SK-N-SH (cell line): ENCODE data around the gene TMED3. TPM values are rescaled to one million over a fixed set of nuclear protein-coding genes. Genes with fewer than 3 reads are reported as not detected.
A peak's percentile ranks its signal among the peaks of the same experiment; 100 is the strongest.

Experiments used
- CTCF ChIA-PET: fragments of 300-600, 350-600 bp; formaldehyde crosslinking; extraction: SDS; loops from one replicate; lab custom pipeline; 2021; lab: Yijun Ruan, JAX
- POLR2A ChIA-PET: fragments of 350-600 bp; sonication (Branson Sonifier 250); formaldehyde crosslinking; extraction: SDS; loops from one replicate; lab custom pipeline; 2020; ENCODE audit warnings: antibody characterized with exemption, inconsistent platforms; lab: Yijun Ruan, JAX
- DNase-seq: peaks from one replicate; pipeline ENCODE4 v3.0.0; 2012
- H2AFZ ChIP-seq: fragments of 200-600 bp; sonication (generic); 2 replicates; pipeline ENCODE4 v1.8.1; 2016; ENCODE audit warnings: antibody characterized with exemption, mild to moderate bottlenecking, low read depth
- H3F3A ChIP-seq: fragments of 200-600 bp; sonication (generic); replicated peaks from 2 replicates; pipeline ENCODE3; 2016; ENCODE audit warnings: antibody characterized with exemption, mild to moderate bottlenecking; ENCODE audit not compliant: insufficient read depth
- H3K27ac ChIP-seq, 2 experiments: fragments of 200-500 bp in 1 of 2; fragments of 200-600 bp in 1 of 2; sonication (Bioruptor generic) in 1 of 2; sonication (generic), shearing (Covaris generic) in 1 of 2; 2 replicates each; pipeline versions ENCODE4 v1.5.1 to v1.6.1; 2014 to 2016; ENCODE audit warnings: low read depth in 2 of 2, inconsistent platforms in 1 of 2, low read length in 1 of 2, mild to moderate bottlenecking in 1 of 2, mixed read lengths in 1 of 2
- H3K27me3 ChIP-seq: fragments of 200-600 bp; sonication (generic), shearing (Covaris generic); 2 replicates; pipeline ENCODE4 v1.6.1; 2016; ENCODE audit warnings: mixed run types; ENCODE audit not compliant: insufficient read depth
- H3K36me3 ChIP-seq, 2 experiments: fragments of 200-500 bp in 1 of 2; fragments of 200-600 bp in 1 of 2; sonication (Bioruptor generic) in 1 of 2; sonication (generic) in 1 of 2; replicated peaks in 1 of 2; 2 replicates each; pipeline versions ENCODE3 to v1.5.1; 2014 to 2016; ENCODE audit warnings: low read length in 1 of 2, mild to moderate bottlenecking in 1 of 2; ENCODE audit not compliant: insufficient read depth in 2 of 2, control insufficient read depth in 1 of 2
- H3K4me1 ChIP-seq, 2 experiments: fragments of 200-500 bp in 1 of 2; fragments of 200-600 bp in 1 of 2; sonication (Bioruptor generic) in 1 of 2; sonication (generic), shearing (Covaris generic) in 1 of 2; 2 replicates each; pipeline versions ENCODE4 v1.5.1 to v1.6.1; 2014 to 2016; ENCODE audit warnings: low read depth in 1 of 2, low read length in 1 of 2, mixed run types in 1 of 2; ENCODE audit not compliant: insufficient read depth in 2 of 2, control insufficient read depth in 1 of 2
- H3K4me2 ChIP-seq: fragments of 200-600 bp; sonication (generic), shearing (Covaris generic); 2 replicates; pipeline ENCODE4 v1.6.1; 2017; ENCODE audit warnings: mixed run types
- H3K4me3 ChIP-seq, 2 experiments: fragments of 200-500 bp in 1 of 2; fragments of 200-600 bp in 1 of 2; sonication (Bioruptor generic) in 1 of 2; sonication (generic), shearing (Covaris generic) in 1 of 2; 2 replicates each; pipeline versions ENCODE4 v1.5.1 to v1.8.1; 2014 to 2016; ENCODE audit warnings: low read depth in 2 of 2, inconsistent platforms in 1 of 2, low read length in 1 of 2, mild to moderate bottlenecking in 1 of 2, mixed read lengths in 1 of 2, moderate library complexity in 1 of 2
- H3K79me2 ChIP-seq: fragments of 200-600 bp; sonication (generic); 2 replicates; pipeline ENCODE4 v1.8.1; 2017; ENCODE audit warnings: mild to moderate bottlenecking; ENCODE audit not compliant: insufficient read depth
- H3K9ac ChIP-seq: fragments of 200-600 bp; sonication (generic); 2 replicates; pipeline ENCODE4 v1.6.1; 2017; ENCODE audit warnings: mixed run types
- H3K9me2 ChIP-seq: fragments of 200-600 bp; sonication (generic); 2 replicates; pipeline ENCODE4 v1.6.1; 2017; ENCODE audit warnings: mixed run types
- H3K9me3 ChIP-seq: fragments of 200-600 bp; sonication (generic); 2 replicates; pipeline ENCODE4 v1.6.1; 2017; ENCODE audit warnings: mixed run types, mild to moderate bottlenecking, moderate library complexity
- H4K20me1 ChIP-seq: fragments of 200-600 bp; sonication (generic); 2 replicates; pipeline ENCODE4 v1.6.1; 2017; ENCODE audit warnings: mild to moderate bottlenecking, mixed run types; ENCODE audit not compliant: insufficient read depth
- CHD2 ChIP-seq: fragments of 150-350 bp; IDR thresholded peaks from 2 replicates; pipeline ENCODE4 v1.6.1; 2018; ENCODE audit warnings: low read length; ENCODE audit not compliant: partially characterized antibody
- ELF1 ChIP-seq: IDR thresholded peaks from 2 replicates; pipeline ENCODE4 v1.4.0; 2012
- EP300 ChIP-seq, 2 experiments: IDR thresholded peaks; 2 replicates each; pipeline versions ENCODE4 v1.4.0 to v1.6.1; 2012; ENCODE audit warnings: borderline replicate concordance in 1 of 2, low read depth in 1 of 2, low read length in 1 of 2
- EZH2phosphoT487 ChIP-seq: fragments of 200-600 bp; sonication (generic); IDR thresholded peaks from 2 replicates; pipeline ENCODE4 v1.6.1; 2017; ENCODE audit warnings: low read depth, mixed run types, mild to moderate bottlenecking, antibody characterized with exemption, moderate library complexity, borderline replicate concordance
- FOSL2 ChIP-seq: IDR thresholded peaks from 2 replicates; pipeline ENCODE4 v1.4.0; 2012; ENCODE audit warnings: low read depth, mild to moderate bottlenecking, moderate library complexity, borderline replicate concordance
- FOXM1 ChIP-seq: IDR thresholded peaks from 2 replicates; pipeline ENCODE4 v1.4.0; 2012; ENCODE audit warnings: low read depth, mild to moderate bottlenecking
- GABPA ChIP-seq: IDR thresholded peaks from 2 replicates; pipeline ENCODE4 v1.4.0; 2012; ENCODE audit warnings: low read depth, mild to moderate bottlenecking
- GATA2 ChIP-seq: sonication (generic); formaldehyde crosslinking; IDR thresholded peaks from 2 replicates; pipeline ENCODE4 v1.5.0; 2020; ENCODE audit warnings: mild to moderate bottlenecking, missing genetic modification reagents
- JUND ChIP-seq: IDR thresholded peaks from 2 replicates; pipeline ENCODE4 v1.4.0; 2012
- MEF2A ChIP-seq: IDR thresholded peaks from 2 replicates; pipeline ENCODE4 v1.4.0; 2012; ENCODE audit warnings: low read depth, borderline replicate concordance
- MXI1 ChIP-seq: IDR thresholded peaks from 2 replicates; pipeline ENCODE4 v1.6.1; 2012; ENCODE audit warnings: mild to moderate bottlenecking, low read depth, low read length, improper control_type of control experiment
- NRF1 ChIP-seq: IDR thresholded peaks from 2 replicates; pipeline ENCODE4 v1.6.1; 2012; ENCODE audit warnings: low read depth, mild to moderate bottlenecking, low read length
- RXRA ChIP-seq: IDR thresholded peaks from 2 replicates; pipeline ENCODE4 v1.4.0; 2012; ENCODE audit warnings: low read depth, mild to moderate bottlenecking, borderline replicate concordance
- SIN3A ChIP-seq: IDR thresholded peaks from 2 replicates; pipeline ENCODE4 v1.6.1; 2012; ENCODE audit warnings: low read depth, mild to moderate bottlenecking, low read length, moderate library complexity, borderline replicate concordance
- SMC3 ChIP-seq: IDR thresholded peaks from 2 replicates; pipeline ENCODE4 v1.6.1; 2012; ENCODE audit warnings: low read depth, low read length, improper control_type of control experiment
- TCF12 ChIP-seq: IDR thresholded peaks from 2 replicates; pipeline ENCODE4 v1.4.0; 2012
- TEAD4 ChIP-seq: IDR thresholded peaks from 2 replicates; pipeline ENCODE4 v1.4.0; 2012; ENCODE audit warnings: mild to moderate bottlenecking, borderline replicate concordance; ENCODE audit not compliant: insufficient read depth
- YY1 ChIP-seq: IDR thresholded peaks from 2 replicates; pipeline ENCODE4 v1.4.0; 2012; ENCODE audit warnings: low read depth, mild to moderate bottlenecking
- WGBS: methylation state at CpG from one replicate; pipeline ENCODE4 v1.1.6; 2017; ENCODE audit warnings: low lambda C conversion rate; 5-methylcytosine and 5-hydroxymethylcytosine counted together
- polyA plus RNA-seq, 3 experiments: library from polyadenylated mRNA; depleted of rRNA; stranded (reverse); fragments of >200 nt; gene quantifications; 2 replicates each; pipeline ENCODE4 v1.2.3, GENCODE V29; 2012
- TF ChIP-seq, protein P1 (sequence below): fragments of 150-350 bp; IDR thresholded peaks from 2 replicates; pipeline ENCODE4 v1.6.1; 2017; ENCODE audit warnings: antibody characterized with exemption, low read length, low read depth, borderline replicate concordance
- TF ChIP-seq, protein P2 (sequence below): IDR thresholded peaks from 2 replicates; pipeline ENCODE4 v1.4.0; 2012; ENCODE audit warnings: low read depth, borderline replicate concordance
- TF ChIP-seq, protein P3 (sequence below): IDR thresholded peaks from 2 replicates; pipeline ENCODE4 v1.4.0; 2012; ENCODE audit warnings: low read depth, borderline replicate concordance
- TF ChIP-seq, protein P4 (sequence below): IDR thresholded peaks from 2 replicates; pipeline ENCODE4 v1.4.0; 2012; ENCODE audit warnings: low read depth

TMED3 gene
- polyA plus RNA-seq, 1 of the 3 experiments (the other 2 are of a cell fraction): 128 TPM

DNA sequence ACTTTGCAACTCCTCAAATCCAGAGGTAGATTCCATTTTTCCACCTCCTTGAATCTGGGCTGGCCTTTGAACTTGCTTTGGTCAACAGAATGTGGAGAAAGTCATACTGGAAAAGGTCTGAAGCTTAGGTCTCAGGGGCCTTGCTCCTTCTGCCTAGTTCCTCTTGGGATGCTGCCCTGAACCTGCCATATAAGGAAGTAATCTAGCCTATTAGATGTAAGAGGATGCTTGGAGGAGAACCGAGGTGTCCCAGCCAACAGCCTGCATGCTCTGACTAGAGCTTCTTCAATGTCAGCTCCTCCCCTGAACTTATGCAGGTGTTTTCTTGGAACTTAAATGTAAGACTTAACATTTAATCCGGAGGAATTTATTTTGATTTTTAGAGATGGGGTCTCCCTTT lies 2.0 kb upstream of the TMED3 start:
- TF ChIP-seq GABPA: no peak
- TF ChIP-seq, protein P1, sequence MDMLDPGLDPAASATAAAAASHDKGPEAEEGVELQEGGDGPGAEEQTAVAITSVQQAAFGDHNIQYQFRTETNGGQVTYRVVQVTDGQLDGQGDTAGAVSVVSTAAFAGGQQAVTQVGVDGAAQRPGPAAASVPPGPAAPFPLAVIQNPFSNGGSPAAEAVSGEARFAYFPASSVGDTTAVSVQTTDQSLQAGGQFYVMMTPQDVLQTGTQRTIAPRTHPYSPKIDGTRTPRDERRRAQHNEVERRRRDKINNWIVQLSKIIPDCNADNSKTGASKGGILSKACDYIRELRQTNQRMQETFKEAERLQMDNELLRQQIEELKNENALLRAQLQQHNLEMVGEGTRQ: no peak
- no peak for TF ChIP-seq CHD2
- no peak for TF ChIP-seq SIN3A
- no peak for TF ChIP-seq EZH2phosphoT487
- TF ChIP-seq MEF2A: no peak
- TF ChIP-seq TCF12: no peak
- no peak for TF ChIP-seq NRF1
- no peak for TF ChIP-seq RXRA
- TF ChIP-seq GATA2: no peak
- no peak for TF ChIP-seq MXI1
- no peak for TF ChIP-seq YY1
- no peak for TF ChIP-seq TEAD4
- no peak for TF ChIP-seq EP300 (IDR thresholded peaks at IDR 0.05; ENCODE audit: borderline replicate concordance in 1 of 2, low read depth in 1 of 2, low read length in 1 of 2)
- no peak for TF ChIP-seq ELF1
- no peak for TF ChIP-seq FOSL2
- TF ChIP-seq, protein P2, sequence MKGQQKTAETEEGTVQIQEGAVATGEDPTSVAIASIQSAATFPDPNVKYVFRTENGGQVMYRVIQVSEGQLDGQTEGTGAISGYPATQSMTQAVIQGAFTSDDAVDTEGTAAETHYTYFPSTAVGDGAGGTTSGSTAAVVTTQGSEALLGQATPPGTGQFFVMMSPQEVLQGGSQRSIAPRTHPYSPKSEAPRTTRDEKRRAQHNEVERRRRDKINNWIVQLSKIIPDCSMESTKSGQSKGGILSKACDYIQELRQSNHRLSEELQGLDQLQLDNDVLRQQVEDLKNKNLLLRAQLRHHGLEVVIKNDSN: no peak
- CTCF ChIA-PET: interaction anchor here (1.2 to 1.5 kb wide), 3 partner anchors 12 to 72 kb away, joined by 3 to 5 read pairs (median 4); no protein-coding TSS in a partner anchor
- no peaks in the 10 kb centered on the region for H3F3A ChIP-seq
- POLR2A ChIA-PET: no interaction called here
- no peaks in the 10 kb centered on the region for H3K9me3 ChIP-seq
- WGBS: 43% methylated on average over 2 of the region's 2 CpGs
- H4K20me1 ChIP-seq: no peaks in the 10 kb centered on the region
- H3K36me3 ChIP-seq: peaks cover 3 to 5% of the 10 kb centered on the region in 2 experiments
- no peak overlapping the region for H3K4me3 ChIP-seq
- no peak overlapping the region for H3K4me2 ChIP-seq
- H3K79me2 ChIP-seq: peaks cover 28% of the 10 kb centered on the region
- H2AFZ ChIP-seq: no peak overlapping the region
- peaks cover 0 to 16% of the 10 kb centered on the region in 2 experiments; a peak in 2 of 4 replicates for H3K4me1 ChIP-seq
- DNase-seq: no peak
- no peaks in the 10 kb centered on the region for H3K9me2 ChIP-seq
- H3K27ac ChIP-seq: no peak overlapping the region
- peaks cover 8% of the 10 kb centered on the region; the same call in 1 of the 2 replicates for H3K27me3 ChIP-seq
- no peak overlapping the region for H3K9ac ChIP-seq

DNA sequence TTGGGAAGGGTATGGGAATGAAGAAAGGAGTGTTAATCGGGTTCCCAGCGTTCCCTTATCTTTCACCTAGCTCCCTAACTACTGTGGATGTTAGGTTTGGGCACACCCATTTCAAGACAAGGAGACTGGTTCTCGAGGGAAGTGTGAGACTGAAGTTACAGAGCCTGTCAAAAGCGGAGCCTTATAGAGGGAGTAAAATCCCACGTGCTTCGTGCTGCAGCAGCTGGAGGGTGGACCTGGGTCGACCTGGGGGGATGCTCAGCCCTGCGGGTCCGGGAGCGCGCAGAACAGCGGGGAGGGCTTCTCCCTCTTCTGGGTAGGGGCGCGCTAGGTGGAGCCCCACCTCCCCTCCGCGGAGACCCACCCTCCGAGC lies 314 bp upstream of the TMED3 start:
- Histone ChIP-seq H3K27ac (no peak overlapping the region), H3K4me3 (peak overlapping the region; percentile 67 to 99), H3K4me1 (peaks cover 0 to 16% of the 10 kb centered on the region in 2 experiments; a peak in 2 of 4 replicates), H3K9ac (no peak overlapping the region), H3K36me3 (peaks cover 19 to 22% of the 10 kb centered on the region in 2 experiments), H3K4me2 (peak overlapping the region; percentile 91), H4K20me1 (no peaks in the 10 kb centered on the region)
- no peak for DNase-seq
- CTCF ChIA-PET: interaction anchor here (0.5 to 3.0 kb wide), 9 partner anchors 8 to 126 kb away, joined by 3 to 12 read pairs (median 5); partner anchors contain the start of gene ANKRD34C
- TF ChIP-seq, protein P2: peak; percentile 20; the same call in 1 of the 2 replicates
- no peak for TF ChIP-seq SMC3
- TF ChIP-seq MXI1: peak; percentile 96
- TF ChIP-seq FOSL2: no peak
- no peak for TF ChIP-seq ELF1
- no peak for TF ChIP-seq JUND
- TF ChIP-seq CHD2: no peak
- TF ChIP-seq YY1: no peak
- TF ChIP-seq FOXM1: no peak
- 0 out of 2 replicates have a peak, but pooled peaks have one; percentile 11 for TF ChIP-seq SIN3A
- TF ChIP-seq, protein P3, sequence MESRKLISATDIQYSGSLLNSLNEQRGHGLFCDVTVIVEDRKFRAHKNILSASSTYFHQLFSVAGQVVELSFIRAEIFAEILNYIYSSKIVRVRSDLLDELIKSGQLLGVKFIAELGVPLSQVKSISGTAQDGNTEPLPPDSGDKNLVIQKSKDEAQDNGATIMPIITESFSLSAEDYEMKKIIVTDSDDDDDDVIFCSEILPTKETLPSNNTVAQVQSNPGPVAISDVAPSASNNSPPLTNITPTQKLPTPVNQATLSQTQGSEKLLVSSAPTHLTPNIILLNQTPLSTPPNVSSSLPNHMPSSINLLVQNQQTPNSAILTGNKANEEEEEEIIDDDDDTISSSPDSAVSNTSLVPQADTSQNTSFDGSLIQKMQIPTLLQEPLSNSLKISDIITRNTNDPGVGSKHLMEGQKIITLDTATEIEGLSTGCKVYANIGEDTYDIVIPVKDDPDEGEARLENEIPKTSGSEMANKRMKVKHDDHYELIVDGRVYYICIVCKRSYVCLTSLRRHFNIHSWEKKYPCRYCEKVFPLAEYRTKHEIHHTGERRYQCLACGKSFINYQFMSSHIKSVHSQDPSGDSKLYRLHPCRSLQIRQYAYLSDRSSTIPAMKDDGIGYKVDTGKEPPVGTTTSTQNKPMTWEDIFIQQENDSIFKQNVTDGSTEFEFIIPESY: no peak
- no peak for TF ChIP-seq NRF1
- TF ChIP-seq, protein P4, sequence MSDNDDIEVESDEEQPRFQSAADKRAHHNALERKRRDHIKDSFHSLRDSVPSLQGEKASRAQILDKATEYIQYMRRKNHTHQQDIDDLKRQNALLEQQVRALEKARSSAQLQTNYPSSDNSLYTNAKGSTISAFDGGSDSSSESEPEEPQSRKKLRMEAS: peak; percentile 88; the same call in 1 of the 2 replicates
- TF ChIP-seq EZH2phosphoT487: no peak
- TF ChIP-seq, all 33 proteins: peak for 4
- H3K27me3 ChIP-seq: peaks cover 8% of the 10 kb centered on the region; the same call in 1 of the 2 replicates
- POLR2A ChIA-PET: no interaction called here
- H3K9me3 ChIP-seq: no peaks in the 10 kb centered on the region
- H2AFZ ChIP-seq: peak overlapping the region; percentile 94
- no peaks in the 10 kb centered on the region for H3F3A ChIP-seq
- peaks cover 35% of the 10 kb centered on the region for H3K79me2 ChIP-seq
- H3K9me2 ChIP-seq: no peaks in the 10 kb centered on the region
- WGBS: 2% methylated on average over 6 of the region's 17 CpGs
